8988T (cell line): ENCODE data around the gene SBK1.
"Not testable (repeated sequence)": the region's sequence is repeated elsewhere in the genome, so short reads cannot be mapped to it uniquely, and the experiment has no call there.

Source experiments
- DNase-seq: peaks from one replicate; pipeline ENCODE4 v3.0.0; 2011

Gene SBK1

GRCh38 chr16:28310796-28311195, 18.5 kb downstream of the SBK1 start:
- no peak for DNase-seq

GRCh38 chr16:28311413-28311812, 19.1 kb downstream of the SBK1 start:
- DNase-seq = no peak

- no peak for DNase-seq
These were observed 19.6 kb downstream of the SBK1 start for GRCh38 chr16:28311913-28312312.

- no peak for DNase-seq
These were observed 20.0 kb downstream of the SBK1 start for GRCh38 chr16:28312327-28312726.

- DNase-seq = no peak
These were observed 21.3 kb downstream of the SBK1 start for GRCh38 chr16:28313587-28313986.

- no peak for DNase-seq
These were observed 23.7 kb downstream of the SBK1 start for GRCh38 chr16:28316054-28316453.

GRCh38 chr16:28317040-28317880, 24.9 kb downstream of the SBK1 start:
- peak; percentile 60 for DNase-seq

- no peak for DNase-seq
These were observed 25.9 kb downstream of the SBK1 start for GRCh38 chr16:28318042-28318744.

- DNase-seq = no peak
These were observed 27.2 kb downstream of the SBK1 start for GRCh38 chr16:28319476-28320022.

GRCh38 chr16:28320023-28320561, 27.8 kb downstream of the SBK1 start:
- DNase-seq = no peak

- no peak for DNase-seq
These were observed 28.4 kb downstream of the SBK1 start for GRCh38 chr16:28320741-28321140.

- peak; percentile 60 for DNase-seq
These were observed 29.5 kb downstream of the SBK1 start for GRCh38 chr16:28321700-28322411.

GRCh38 chr16:28324235-28324886, 32.0 kb downstream of the SBK1 start:
- no peak for DNase-seq

GRCh38 chr16:28324887-28325279, 32.6 kb downstream of the SBK1 start:
- no peak for DNase-seq

- peak; percentile 66 for DNase-seq
These were observed 34.7 kb downstream of the SBK1 start for GRCh38 chr16:28326881-28327610.

GRCh38 chr16:28330232-28330631, 37.9 kb downstream of the SBK1 start:
- not testable (repeated sequence) for DNase-seq

GRCh38 chr16:28330981-28331380, 38.7 kb downstream of the SBK1 start:
- DNase-seq = not testable (repeated sequence)

- not testable (repeated sequence) for DNase-seq
These were observed 40.3 kb downstream of the SBK1 start for GRCh38 chr16:28332632-28333031.

GRCh38 chr16:28335678-28336077, 43.4 kb downstream of the SBK1 start:
- not testable (repeated sequence) for DNase-seq

- not testable (repeated sequence) for DNase-seq
These were observed 44.8 kb downstream of the SBK1 start for GRCh38 chr16:28336940-28337710.

GRCh38 chr16:28338230-28338629, 45.9 kb downstream of the SBK1 start:
- not testable (repeated sequence) for DNase-seq
